GM21528 (cell line): ENCODE results near the gene UBXN1.
"Not testable (repeated sequence)": the region's sequence is repeated elsewhere in the genome, so short reads cannot be mapped to it uniquely, and the experiment has no call there.

Source experiments
- ATAC-seq: cut with Tn5 transposase; IDR thresholded peaks from one replicate; pipeline ENCODE4 v1.9.1; 2021; ENCODE audit warnings: mild to moderate bottlenecking, moderate library complexity; ENCODE audit not compliant: unreplicated experiment, low FRiP score

Gene UBXN1

DNA sequence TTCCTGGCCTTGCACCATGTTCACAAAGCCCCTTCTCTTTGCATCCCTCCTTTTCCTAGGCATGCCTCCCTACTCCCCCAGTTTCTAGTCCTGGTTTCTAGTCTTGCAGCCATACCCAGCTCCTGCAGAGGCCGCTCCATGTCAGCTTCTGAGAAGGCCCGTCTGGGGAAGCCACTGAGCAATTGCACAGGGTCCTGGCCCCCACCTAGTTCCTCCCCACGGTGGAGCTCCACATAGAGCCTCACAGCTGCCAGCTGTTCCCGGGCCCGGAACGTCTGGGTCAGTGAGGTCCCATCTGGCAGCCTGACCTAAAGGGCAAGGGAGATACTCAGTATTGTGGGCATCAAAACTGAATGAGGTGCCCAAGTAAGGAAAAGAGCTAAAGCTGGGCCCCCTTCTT lies 2.2 kb downstream of the UBXN1 start:
- ATAC-seq = no peak

DNA sequence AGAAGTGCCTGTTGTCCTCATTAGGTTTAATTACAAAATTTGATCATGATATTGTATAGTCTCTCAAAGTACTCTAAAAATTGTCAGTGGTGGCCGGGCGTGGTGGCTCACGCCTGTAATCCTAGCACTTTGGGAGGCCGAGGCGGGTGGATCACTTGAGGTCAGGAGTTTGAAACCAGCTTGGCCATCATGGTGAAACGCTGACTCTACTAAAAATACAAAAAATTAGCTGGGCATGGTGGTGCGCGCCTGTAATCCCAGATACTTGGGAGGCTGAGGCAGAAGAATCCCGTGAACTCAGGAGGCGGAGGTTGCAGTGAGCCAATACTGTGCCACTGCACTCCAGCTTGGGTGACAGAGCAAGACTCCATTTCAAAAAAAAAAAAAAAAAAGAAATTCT lies 3.5 kb downstream of the UBXN1 start:
- not testable (repeated sequence) for ATAC-seq

DNA sequence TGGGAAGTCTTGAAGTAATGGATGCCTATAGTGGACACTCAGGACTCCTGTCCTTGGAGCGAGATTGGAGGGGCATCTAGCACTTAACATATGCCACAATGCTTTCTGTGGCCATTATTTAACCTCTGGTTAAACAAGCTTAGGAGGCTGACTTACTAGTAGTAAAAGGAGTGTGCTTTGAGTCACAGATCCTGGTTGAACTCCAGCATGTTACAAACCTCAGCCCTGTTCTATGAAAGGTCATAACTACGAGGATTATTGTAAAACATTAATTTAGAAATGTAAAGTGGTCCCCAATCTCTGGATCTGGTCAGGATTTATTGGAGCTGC lies 5.7 kb downstream of the UBXN1 start:
- ATAC-seq = no peak

DNA sequence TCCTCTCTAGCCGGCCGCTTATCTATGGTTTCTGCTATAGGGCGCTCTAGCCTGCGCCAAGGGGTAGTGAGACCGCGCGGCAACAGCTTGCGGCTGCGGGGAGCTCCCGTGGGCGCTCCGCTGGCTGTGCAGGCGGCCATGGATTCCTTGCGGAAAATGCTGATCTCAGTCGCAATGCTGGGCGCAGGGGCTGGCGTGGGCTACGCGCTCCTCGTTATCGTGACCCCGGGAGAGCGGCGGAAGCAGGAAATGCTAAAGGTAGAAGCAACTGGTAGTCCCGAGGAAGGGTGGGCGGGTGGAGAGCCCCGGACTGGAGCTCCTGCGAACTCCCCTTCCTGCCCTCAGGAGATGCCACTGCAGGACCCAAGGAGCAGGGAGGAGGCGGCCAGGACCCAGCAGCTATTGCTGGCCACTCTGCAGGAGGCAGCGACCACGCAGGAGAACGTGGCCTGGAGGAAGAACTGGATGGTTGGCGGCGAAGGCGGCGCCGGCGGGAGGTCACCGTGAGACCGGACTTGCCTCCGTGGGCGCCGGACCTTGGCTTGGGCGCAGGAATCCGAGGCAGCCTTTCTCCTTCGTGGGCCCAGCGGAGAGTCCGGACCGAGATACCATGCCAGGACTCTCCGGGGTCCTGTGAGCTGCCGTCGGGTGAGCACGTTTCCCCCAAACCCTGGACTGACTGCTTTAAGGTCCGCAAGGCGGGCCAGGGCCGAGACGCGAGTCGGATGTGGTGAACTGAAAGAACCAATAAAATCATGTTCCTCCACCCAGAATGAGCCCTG lies 7.1 kb downstream of the UBXN1 start, which contains the start of the genes LBHD1 and UQCC3:
Gene LBHD1, minus strand, starts transcription at position 660 of the 782 bp plus-strand sequence. CDS start 2,236 bp downstream, outside the sequence.
Gene UQCC3, plus strand, starts transcription at position 66 of the 782 bp plus-strand sequence. Its CDS starts 73 bp downstream, at position 139.
- peak; percentile 49 for ATAC-seq

DNA sequence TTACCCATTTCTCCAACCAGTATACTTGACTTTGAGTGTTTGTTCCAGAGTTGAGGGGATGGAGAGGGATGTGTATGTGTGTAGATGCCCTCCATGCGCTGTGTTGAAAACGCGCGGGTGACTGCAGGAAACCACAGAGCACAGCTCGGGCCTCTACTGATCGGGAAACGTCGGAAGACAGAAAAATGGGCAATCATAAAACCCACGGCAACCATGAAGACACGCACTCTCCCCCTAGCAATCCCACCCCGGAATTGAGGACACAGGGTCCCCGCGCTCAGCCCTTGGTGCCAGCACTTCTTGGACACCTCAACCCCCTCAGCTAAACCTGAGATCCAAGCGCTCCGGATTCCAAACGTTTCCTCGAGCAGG lies 7.7 kb downstream of the UBXN1 start:
- ATAC-seq = no peak

DNA sequence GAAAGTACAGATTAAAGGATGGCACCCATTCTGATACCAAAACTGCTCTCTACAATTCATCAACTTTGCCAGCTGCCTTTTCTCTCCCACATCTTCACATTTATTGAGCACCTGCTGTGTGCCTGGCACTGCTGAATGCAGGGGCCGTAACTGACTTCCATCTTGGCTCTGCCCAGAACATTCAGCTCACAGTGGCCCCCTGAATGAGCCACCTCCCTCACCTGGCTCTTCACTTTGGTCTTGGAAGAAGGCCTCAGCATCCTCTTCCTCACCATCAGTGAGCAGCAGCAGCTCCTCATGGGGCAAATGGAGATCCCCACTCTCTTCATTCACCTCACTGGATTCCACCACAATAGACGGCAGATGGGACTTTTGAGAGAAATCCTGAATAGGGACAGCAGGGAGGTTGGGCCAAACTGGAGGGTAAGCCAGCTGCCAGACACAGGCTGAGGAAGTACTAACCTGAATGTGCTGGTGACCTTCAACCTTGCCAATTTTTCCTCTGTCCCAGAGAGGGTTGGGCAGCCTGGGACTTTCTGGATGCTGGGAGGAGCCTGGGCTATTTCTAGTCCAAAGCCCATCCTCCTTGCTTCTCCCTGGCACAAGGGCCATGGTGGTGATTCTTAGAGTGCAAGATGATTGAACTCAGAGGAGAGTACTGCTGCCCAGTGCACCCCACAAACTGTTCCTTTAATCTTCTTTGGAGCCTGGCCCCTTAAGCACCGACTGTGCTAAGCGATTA lies 9.3 kb downstream of the UBXN1 start:
- no peak for ATAC-seq

DNA sequence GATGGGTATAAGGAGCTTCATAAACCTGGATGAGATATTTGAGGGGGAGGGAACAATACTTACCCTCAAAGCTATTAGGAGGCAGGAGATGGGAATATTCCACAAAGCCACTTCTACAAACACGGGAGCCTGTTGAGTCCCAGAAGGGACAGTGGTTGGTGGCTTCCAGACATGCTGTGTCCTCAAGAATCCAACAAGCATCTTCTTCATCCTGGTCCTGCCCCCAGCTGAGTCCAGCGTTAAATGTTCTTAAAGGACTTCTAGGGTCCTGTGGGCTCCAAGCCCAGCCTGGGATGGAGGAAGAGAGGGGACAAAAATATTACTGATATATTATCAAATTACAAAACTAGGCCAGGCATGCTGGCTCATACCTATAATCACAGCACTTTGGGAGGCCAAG lies 11.4 kb downstream of the UBXN1 start:
- no peak for ATAC-seq

DNA sequence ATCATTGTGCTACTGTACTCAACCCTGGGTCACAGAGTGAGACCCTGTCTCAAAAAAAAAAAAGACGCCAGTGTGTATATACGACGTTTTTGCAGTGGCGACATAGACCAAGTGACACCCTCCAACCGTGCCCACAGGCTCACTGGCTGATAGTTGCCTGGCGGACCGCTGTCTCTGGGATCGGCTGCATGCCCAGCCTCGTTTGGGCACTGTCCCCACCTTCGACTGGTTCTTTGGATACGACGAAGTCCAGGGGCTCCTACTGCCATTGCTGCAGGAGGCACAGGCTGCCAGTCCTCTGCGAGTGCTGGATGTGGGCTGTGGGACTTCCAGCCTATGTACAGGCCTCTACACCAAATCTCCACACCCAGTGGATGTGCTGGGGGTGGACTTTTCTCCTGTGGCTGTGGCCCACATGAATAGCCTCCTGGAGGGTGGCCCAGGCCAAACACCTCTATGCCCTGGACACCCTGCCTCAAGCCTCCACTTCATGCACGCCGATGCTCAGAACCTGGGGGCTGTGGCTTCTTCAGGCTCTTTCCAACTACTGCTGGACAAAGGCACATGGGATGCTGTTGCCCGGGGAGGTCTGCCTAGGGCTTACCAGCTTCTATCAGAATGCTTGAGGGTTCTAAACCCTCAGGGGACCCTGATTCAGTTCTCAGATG lies 12.5 kb downstream of the UBXN1 start:
- ATAC-seq = no peak

DNA sequence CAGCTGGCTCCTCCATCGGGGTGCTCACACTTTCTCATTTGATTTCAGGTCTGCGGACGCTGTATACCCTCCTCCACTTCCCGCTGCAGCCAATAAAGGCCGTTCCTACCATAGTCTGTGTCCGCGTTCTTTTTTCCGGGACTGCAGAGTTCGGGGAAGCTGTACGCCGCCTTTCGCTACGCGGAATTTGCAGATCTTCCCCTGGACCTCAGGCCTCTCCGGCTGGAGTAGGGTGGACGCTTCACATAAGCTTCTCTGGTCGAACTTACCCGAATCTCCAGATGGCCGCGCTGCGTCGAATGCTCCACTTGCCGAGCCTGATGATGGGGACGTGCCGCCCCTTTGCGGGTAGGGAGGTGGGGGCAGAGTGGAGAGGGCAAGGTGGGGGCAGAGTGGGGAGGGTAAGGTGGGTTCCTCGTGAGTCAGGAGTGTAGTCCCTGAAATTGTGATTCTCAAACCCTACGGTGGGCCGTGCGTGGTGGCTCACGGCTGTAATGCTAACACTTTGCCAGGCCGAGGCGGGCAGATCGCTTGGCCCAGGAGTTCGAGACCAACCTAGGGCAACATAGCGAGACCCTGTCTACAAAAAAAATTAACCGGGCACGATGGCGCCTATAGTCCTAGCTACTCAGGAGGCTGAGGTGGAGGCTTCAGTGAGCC lies 13.1 kb downstream of the UBXN1 start:
- peak; percentile 23 for ATAC-seq

DNA sequence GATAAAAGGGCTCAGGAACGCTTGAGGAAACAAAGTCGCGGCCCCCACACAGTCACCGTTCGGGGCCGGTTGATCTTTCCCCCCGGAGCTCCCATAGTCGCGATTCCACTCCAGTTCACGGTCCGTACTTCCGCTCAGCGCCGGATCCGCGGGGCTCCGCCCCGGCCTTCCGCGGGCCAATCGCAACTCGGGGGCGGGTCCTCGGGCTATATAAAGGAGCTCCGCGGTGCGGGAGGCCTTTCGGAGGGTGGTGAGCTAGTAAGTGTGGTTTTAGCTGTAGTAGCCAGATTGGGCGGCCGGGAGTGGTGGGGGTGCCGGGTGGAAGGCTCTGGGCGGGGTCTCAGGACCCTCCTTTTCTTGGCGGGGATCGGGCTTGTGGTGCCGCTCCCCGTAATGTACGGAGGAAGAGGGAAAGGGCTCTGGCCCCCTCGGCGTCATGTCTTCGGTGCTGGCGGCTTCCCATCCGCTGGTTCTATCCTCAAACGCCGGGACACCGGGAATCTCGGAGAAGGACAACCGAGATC lies 13.7 kb downstream of the UBXN1 start, which contains the start of the genes C11orf98 and CSKMT:
Gene C11orf98, minus strand, starts transcription at position 136 of the 524 bp plus-strand sequence. Its CDS starts 41 bp downstream, at position 95.
Gene CSKMT, plus strand, starts transcription at position 238 of the 524 bp plus-strand sequence. CDS start 568 bp downstream, outside the sequence.
- ATAC-seq = peak; percentile 79

DNA sequence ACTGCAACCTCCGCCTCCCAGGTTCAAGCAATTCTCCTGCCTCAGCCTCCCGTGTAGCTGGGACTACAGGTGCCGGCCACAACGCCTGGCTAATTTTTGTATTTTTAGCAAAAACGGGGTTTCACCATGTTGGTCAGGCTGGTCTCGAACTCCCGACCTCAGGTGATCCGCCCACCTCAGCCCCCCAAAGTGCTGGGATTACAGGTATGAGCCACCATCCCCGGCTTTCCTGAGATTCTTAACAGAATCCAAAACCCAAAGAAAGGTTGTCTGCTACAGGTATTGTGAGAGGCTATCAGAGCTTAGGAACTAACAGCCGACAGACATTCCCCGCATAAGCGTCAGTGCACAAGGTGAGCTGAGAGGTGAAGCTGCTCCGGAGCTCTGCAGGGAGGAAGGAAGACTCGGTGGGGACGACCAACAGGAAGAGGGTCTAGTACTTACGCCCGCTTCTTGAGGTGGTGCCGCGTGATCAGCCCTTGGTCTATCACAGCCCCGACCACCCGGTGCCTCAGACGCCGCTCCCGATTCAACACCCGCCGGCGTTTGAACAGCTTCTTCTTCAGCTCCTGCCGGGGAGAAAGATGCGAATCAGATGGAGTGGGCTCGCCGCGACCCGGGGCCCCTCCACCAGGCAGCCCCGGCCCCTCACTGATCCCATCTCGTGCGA lies 14.3 kb downstream of the UBXN1 start:
- peak; percentile 27 for ATAC-seq

DNA sequence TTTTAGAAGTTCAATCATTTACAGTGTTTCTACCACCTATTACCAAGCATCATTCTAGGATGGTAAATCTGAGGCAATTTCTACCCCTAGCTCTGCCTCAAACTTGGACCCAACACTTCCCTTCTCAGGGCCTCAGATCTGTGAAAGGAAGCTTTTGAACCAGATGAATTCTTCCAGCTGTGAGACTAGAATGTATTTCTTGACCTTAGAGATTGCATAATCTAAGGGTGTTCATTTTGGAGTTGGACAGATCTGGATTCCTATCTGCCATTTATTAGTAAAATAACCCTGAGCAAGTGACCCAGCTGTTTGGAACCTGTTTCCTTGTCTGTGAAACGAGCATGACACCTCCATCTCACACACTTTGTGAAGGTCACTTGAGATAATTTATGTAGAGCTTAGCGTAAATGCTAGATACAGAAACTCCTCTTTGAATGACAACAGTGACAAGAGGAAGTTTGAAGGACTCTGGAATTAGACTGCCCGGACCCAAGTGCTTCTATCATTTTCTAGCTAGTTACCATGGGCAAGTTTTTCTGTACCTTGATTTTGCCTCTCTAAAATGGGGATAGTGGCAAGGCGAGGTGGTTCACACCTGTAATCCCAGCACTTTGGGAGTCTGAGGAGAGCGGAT lies 22.0 kb downstream of the UBXN1 start:
- no peak for ATAC-seq

DNA sequence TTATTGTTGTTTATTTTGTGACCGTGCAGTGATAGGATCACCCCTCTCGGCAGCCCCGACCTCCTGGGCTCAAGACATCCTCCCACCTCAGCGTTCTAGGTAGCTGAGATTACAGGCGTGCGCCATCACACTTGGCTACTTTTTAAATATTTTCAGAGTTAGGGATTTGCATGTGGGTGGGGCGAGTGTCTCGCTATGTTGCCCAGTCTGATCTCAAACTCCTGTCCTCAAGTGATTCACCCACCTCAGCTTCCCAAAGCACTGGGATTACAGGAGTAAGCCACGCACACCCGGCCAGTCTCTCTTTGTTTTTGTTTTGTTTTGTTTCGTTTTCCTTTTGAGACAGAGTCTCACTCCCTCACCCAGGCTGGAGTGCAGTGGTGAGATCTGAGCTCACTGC lies 24.6 kb downstream of the UBXN1 start:
- ATAC-seq = no peak

DNA sequence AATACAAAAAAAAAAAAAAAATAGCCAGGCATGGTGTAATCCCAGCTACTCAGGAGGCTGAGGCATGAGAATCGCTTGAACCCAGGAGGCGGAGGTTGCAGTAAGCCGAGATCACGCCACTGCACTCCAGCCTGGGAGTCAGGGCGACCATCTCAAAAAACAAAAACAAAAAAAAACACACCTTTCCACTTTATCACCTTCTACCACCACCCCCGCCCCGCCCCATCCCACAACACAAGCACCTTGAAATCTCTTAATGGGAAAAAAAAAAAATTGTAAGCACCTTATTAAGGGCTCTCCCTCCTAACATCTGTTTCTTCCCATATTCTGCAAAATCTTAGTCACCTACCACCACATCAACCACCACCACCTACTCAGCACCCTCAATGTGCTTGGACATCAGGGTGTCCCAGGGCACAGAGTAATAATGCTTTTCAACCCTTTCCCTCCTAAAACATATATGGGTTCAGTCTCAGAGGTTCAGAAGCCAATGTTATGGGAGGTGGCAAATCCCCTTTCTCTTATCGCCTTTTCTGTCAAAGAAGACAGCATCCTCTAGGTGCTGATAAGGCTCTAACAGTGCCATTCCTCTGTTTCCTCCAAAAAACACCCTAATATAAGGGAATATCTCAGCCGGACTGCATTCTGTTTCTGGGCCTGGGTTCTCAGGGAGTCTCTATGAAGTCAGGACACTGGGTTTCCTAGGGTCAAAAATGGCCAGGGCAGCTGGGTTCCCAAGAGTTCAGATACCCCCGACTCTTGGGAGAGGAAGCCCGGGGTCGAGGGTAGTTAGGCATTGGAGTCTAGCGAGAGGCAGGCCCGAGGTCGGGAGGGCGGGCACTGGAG lies 26.5 kb downstream of the UBXN1 start:
- peak; percentile 5 for ATAC-seq

DNA sequence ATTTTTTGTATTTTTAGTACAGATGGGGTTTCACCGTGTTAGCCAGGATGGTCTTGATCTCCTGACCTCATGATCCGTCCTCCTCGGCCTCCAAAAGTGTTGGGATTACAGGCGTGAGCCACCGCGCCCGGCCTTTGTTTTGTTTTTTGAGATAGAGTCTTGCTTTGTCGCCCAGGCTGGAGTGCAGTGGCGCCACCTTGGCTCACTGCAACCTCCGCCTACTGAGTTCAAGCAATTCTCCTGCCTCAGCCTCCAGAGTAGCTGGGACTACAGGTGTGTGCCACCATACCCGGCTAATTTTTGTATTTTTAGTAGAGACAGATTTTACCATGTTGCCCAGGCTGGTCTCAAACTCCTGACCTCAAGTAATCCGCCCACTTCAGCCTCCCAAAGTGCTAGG lies 28.6 kb downstream of the UBXN1 start:
- not testable (repeated sequence) for ATAC-seq

DNA sequence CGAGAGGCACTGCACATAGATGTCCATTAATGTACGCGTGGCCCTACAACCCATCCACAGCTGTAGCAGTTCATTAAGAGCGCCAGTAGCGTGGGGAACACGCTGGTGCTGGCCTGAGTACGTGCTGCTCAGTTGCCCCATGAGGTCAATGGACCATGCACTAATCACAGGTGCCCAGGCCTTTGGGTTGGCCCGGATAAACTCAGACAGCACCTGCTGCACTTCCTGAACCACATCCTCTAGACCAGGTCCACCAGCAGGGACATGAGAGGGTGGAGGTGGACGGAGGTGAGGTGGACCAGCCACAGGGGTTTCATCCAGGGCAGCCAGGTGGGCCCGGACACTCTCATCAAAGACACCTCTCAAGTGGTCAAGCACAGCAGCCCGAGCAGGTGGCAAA lies 29.4 kb downstream of the UBXN1 start:
- no peak for ATAC-seq

DNA sequence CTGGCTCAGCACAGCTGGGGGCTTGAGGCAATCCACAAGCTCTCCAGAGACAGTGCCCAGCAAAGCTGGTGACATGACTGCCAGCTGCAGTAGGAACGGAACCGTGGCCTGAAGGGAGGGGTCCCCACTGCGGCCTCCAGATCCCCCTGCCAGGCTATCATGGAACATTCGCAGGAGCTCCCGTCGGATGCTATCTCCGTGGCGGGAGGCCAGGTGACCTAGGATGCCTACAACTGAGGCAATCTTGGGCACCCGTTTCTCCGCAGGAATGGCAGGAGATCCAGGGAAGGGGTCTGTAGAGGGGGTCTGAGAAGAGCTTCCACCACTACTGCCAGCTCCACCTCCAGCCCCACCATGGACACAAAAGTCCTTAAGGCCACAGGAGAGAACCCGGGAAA lies 29.9 kb downstream of the UBXN1 start:
- ATAC-seq = no peak

DNA sequence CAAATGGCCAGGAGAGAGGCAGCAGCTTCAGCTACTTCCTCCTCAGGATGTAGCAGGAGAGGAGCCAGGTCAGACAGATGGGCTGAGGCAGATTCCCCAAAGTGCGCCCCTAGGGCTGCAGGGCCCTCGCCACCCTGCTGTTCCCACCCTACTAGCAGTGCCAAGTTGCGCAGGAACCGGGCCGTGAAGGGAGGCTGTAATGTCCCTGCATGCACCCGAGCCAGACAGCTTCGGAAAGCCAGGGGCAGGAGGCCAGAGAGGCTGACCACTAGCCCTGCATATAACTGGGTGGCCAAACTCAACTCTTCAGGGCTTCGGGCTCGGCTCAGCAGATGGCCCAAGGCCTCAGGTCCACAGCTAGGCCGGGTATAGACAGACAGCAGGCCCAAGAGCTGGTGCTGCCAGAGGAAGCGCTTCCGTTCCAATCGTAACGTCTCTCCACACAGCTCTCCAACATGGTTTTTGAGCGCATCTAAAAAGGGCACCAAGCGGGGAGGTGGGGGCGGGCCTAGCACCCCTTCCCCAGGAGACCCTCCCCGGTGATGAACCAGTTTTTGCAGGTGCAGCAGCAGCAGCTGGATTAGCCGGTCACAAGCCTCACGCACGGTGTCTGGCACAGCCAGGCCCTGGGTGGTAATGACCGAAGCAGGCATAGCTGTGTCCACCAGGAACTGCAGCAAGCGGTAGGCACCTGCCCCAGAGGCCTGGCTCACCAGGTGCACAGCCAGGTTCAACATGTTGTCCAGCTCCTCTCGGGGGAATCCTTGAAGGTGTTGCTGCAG lies 30.5 kb downstream of the UBXN1 start:
- no peak for ATAC-seq
